CD14-positive monocyte (primary cell): ENCODE data around the gene FAM168A. TPM values are rescaled to one million over a fixed set of nuclear protein-coding genes. Genes with fewer than 3 reads are reported as not detected.
A peak's percentile ranks its signal among the peaks of the same experiment; 100 is the strongest.

Source experiments
- DNase-seq, 3 donors: peaks; one replicate each; pipeline ENCODE4 v3.0.0-alpha.2; 2011 to 2022
- H2AFZ ChIP-seq: 2 replicates; pipeline ENCODE4 v1.6.0; 2012; ENCODE audit warnings: mild to moderate bottlenecking, low read depth, low read length, inconsistent platforms; ENCODE audit not compliant: insufficient read depth, poor library complexity, severe bottlenecking
- H3K27ac ChIP-seq, 2 donors: 1 replicate in 1 of 2; 2 replicates in 1 of 2; pipeline ENCODE4 v1.5.1; 2012 to 2013; ENCODE audit warnings: low read length in 2 of 2, control low read depth in 1 of 2, inconsistent platforms in 1 of 2, low read depth in 1 of 2, mild to moderate bottlenecking in 1 of 2
- H3K27me3 ChIP-seq, 2 donors: one replicate each; pipeline versions ENCODE4 v1.6.0 to v1.6.1; 2011 to 2013; ENCODE audit warnings: low read length in 2 of 2; ENCODE audit not compliant: control insufficient read depth in 2 of 2, insufficient read depth in 2 of 2
- H3K36me3 ChIP-seq, 2 donors: replicated peaks in 1 of 2; 1 replicate in 1 of 2; 2 replicates in 1 of 2; pipeline versions ENCODE4 v1.5.1 to v1.6.1; 2012 to 2013; ENCODE audit warnings: low read length in 2 of 2, control low read depth in 1 of 2, inconsistent platforms in 1 of 2, mild to moderate bottlenecking in 1 of 2; ENCODE audit not compliant: insufficient read depth in 2 of 2, control insufficient read depth in 1 of 2
- H3K4me1 ChIP-seq, 2 donors: 1 replicate in 1 of 2; 2 replicates in 1 of 2; pipeline versions ENCODE4 v1.5.1 to v1.6.1; 2012 to 2013; ENCODE audit warnings: low read length in 2 of 2, control low read depth in 1 of 2, inconsistent platforms in 1 of 2, mild to moderate bottlenecking in 1 of 2, moderate library complexity in 1 of 2; ENCODE audit not compliant: insufficient read depth in 2 of 2, control insufficient read depth in 1 of 2
- H3K4me2 ChIP-seq: replicated peaks from 2 replicates; pipeline ENCODE3; 2012; ENCODE audit warnings: low read length, moderate library complexity, mild to moderate bottlenecking; ENCODE audit not compliant: poor library complexity, severe bottlenecking; ENCODE audit errors: extremely low read depth
- H3K4me3 ChIP-seq, 3 experiments: fragments of 200-600 bp in 1 of 3; sonication (generic) in 1 of 3; replicated peaks in 1 of 3; 1 replicate in 2 of 3; 2 replicates in 1 of 3; pipeline ENCODE4 v1.5.1; 2011 to 2013; ENCODE audit warnings: low read length in 3 of 3, mild to moderate bottlenecking in 3 of 3, control low read depth in 2 of 3, low read depth in 2 of 3, inconsistent platforms in 1 of 3, moderate library complexity in 1 of 3
- H3K79me2 ChIP-seq: 2 replicates; pipeline ENCODE4 v1.6.0; 2012; ENCODE audit warnings: mild to moderate bottlenecking, control low read depth, inconsistent platforms, low read length, moderate library complexity; ENCODE audit not compliant: insufficient read depth
- H3K9ac ChIP-seq: 2 replicates; pipeline ENCODE4 v1.6.0; 2017; ENCODE audit warnings: low read length, mild to moderate bottlenecking; ENCODE audit not compliant: insufficient read depth, poor library complexity, severe bottlenecking
- H3K9me3 ChIP-seq, 2 donors: replicated peaks in 1 of 2; 1 replicate in 1 of 2; 2 replicates in 1 of 2; pipeline versions ENCODE4 v1.5.1 to v1.6.1; 2012 to 2013; ENCODE audit warnings: low read length in 2 of 2, control low read depth in 1 of 2; ENCODE audit not compliant: control insufficient read depth in 1 of 2, insufficient read depth in 1 of 2
- H4K20me1 ChIP-seq: 2 replicates; pipeline ENCODE4 v1.6.0; 2012; ENCODE audit warnings: mild to moderate bottlenecking, low read length, control low read depth, moderate library complexity; ENCODE audit not compliant: insufficient read depth
- H3K27ac Mint-ChIP-seq, 7 donors: one replicate each; pipeline ENCODE4 v1.8.0; 2020; ENCODE audit warnings: mild to moderate bottlenecking in 7 of 7, mixed read lengths in 7 of 7, moderate library complexity in 6 of 7, inconsistent platforms in 2 of 7
- H3K27me3 Mint-ChIP-seq, 3 donors: one replicate each; pipeline ENCODE4 v1.8.0; 2021 to 2022; ENCODE audit warnings: low read depth in 3 of 3, mild to moderate bottlenecking in 3 of 3, mixed read lengths in 3 of 3, moderate library complexity in 3 of 3, inconsistent platforms in 1 of 3
- H3K36me3 Mint-ChIP-seq, 2 donors: one replicate each; pipeline ENCODE4 v1.8.0; 2020; ENCODE audit warnings: mixed read lengths in 2 of 2, inconsistent platforms in 1 of 2, mild to moderate bottlenecking in 1 of 2
- H3K4me1 Mint-ChIP-seq: one replicate; pipeline ENCODE4 v1.8.0; 2020; ENCODE audit warnings: mild to moderate bottlenecking, mixed read lengths
- H3K4me3 Mint-ChIP-seq, 2 donors: one replicate each; pipeline ENCODE4 v1.8.0; 2020; ENCODE audit warnings: mild to moderate bottlenecking in 2 of 2, mixed read lengths in 2 of 2, moderate library complexity in 1 of 2
- H3K9me3 Mint-ChIP-seq, 7 donors: one replicate each; pipeline ENCODE4 v1.8.0; 2020 to 2022; ENCODE audit warnings: mixed read lengths in 7 of 7, mild to moderate bottlenecking in 6 of 7, moderate library complexity in 6 of 7, inconsistent platforms in 2 of 7
- CTCF ChIP-seq: fragments of 200-600 bp; IDR thresholded peaks from one replicate; pipeline ENCODE4 v1.8.0; 2022; ENCODE audit warnings: antibody characterized with exemption, mild to moderate bottlenecking
- WGBS: methylation state at CpG from one replicate; pipeline ENCODE4 v1.1.5; 2013; ENCODE audit warnings: missing lambda C conversion rate; ENCODE audit not compliant: insufficient coverage; 5-methylcytosine and 5-hydroxymethylcytosine counted together
- intact Hi-C, 2 donors: fragments of 100-400 bp; cut with micrococcal nuclease; formaldehyde crosslinking; loops; one replicate each; pipeline versions ENCODE4 v1.15.0 to v1.15.1; 2023
- polyA plus RNA-seq, 3 donors: library from polyadenylated mRNA; depleted of rRNA in 1 of 3; unstranded in 2 of 3; stranded (reverse) in 1 of 3; fragments of 300-500 nt in 2 of 3; fragments of >200 nt in 1 of 3; fragmentation: Illumina TruSeq in 2 of 3; gene quantifications; 1 replicate in 2 of 3; 2 replicates in 1 of 3; pipeline ENCODE4 v1.2.3, GENCODE V29; 2012 to 2021

FAM168A gene
- polyA plus RNA-seq, 3 donors, result 1.4 to 13.3 (median 2.1) TPM

GRCh38 chr11:73508243-73509176 lies 89.4 kb downstream of the FAM168A start:
- Mint-ChIP-seq H3K27me3 (peaks cover 0 to 1% (median 0%) of the 10 kb centered on the region in 3 donors), H3K36me3 (peaks cover 8 to 16% of the 10 kb centered on the region in 2 donors), H3K9me3 (peaks cover 0 to 8% (median 4%) of the 10 kb centered on the region in 7 donors), H3K27ac (peak overlapping the region in 2 of 7 donors; percentile 37 to 50), H3K4me1 (peaks cover 11% of the 10 kb centered on the region), H3K4me3 (no peak overlapping the region)
- TF ChIP-seq CTCF, result no peak
- H3K27ac ChIP-seq, result no peak overlapping the region
- 100% methylated on average over 2 of the region's 10 CpGs for WGBS
- H3K79me2 ChIP-seq, result no peaks in the 10 kb centered on the region
- no peaks in the 10 kb centered on the region for H3K4me1 ChIP-seq
- H3K36me3 ChIP-seq, result no peaks in the 10 kb centered on the region
- H3K9ac ChIP-seq, result no peak overlapping the region
- no peaks in the 10 kb centered on the region for H3K9me3 ChIP-seq
- H3K27me3 ChIP-seq, result no peaks in the 10 kb centered on the region
- peaks cover 8% of the 10 kb centered on the region for H4K20me1 ChIP-seq
- no peak overlapping the region for H3K4me2 ChIP-seq
- intact Hi-C loops, result no loop called here
- H2AFZ ChIP-seq, result no peak overlapping the region
- no peak for DNase-seq
- H3K4me3 ChIP-seq, result no peak overlapping the region

GRCh38 chr11:73507086-73507485 lies 90.8 kb downstream of the FAM168A start:
- no peak for TF ChIP-seq CTCF
- Histone ChIP-seq H3K79me2 (no peaks in the 10 kb centered on the region), H4K20me1 (peaks cover 6% of the 10 kb centered on the region), H3K27me3 (no peaks in the 10 kb centered on the region), H3K36me3 (no peaks in the 10 kb centered on the region), H3K4me1 (no peaks in the 10 kb centered on the region), H3K9ac (no peak overlapping the region), H3K4me2 (no peak overlapping the region), H2AFZ (no peak overlapping the region), H3K27ac (no peak overlapping the region), H3K9me3 (no peaks in the 10 kb centered on the region), H3K4me3 (no peak overlapping the region)
- no CpG with 5 or more reads among the region's 2 CpGs for WGBS
- Mint-ChIP-seq H3K4me1 (peaks cover 16% of the 10 kb centered on the region), H3K4me3 (no peak overlapping the region), H3K36me3 (peaks cover 5 to 16% of the 10 kb centered on the region in 2 donors), H3K27me3 (peaks cover 0 to 1% (median 0%) of the 10 kb centered on the region in 3 donors), H3K9me3 (peaks cover under 1 to 9% (median 4%) of the 10 kb centered on the region in 7 donors), H3K27ac (no peak overlapping the region)
- intact Hi-C loops, result no loop called here
- no peak for DNase-seq
